OCI-LY3 (cell line): ENCODE data around the gene C2orf68.

ENCODE experiments used
- H2AFZ ChIP-seq: fragments of 200-600, 300-600 bp; shearing (Covaris generic); 2 replicates; pipeline ENCODE4 v1.6.0; 2014; ENCODE audit warnings: antibody characterized with exemption, low read depth, low read length
- H3K27ac ChIP-seq: fragments of 200-600, 300-600 bp; sonication (generic); 2 replicates; pipeline ENCODE4 v1.5.1; 2014; ENCODE audit warnings: mild to moderate bottlenecking, low read length, moderate library complexity, mixed read lengths
- H3K27me3 ChIP-seq: fragments of 200-600, 300-600 bp; sonication (generic); 2 replicates; pipeline ENCODE4 v1.6.1; 2014; ENCODE audit warnings: low read depth, low read length, mixed read lengths
- H3K36me3 ChIP-seq: fragments of 200-600, 300-600 bp; sonication (generic); replicated peaks from 2 replicates; pipeline ENCODE3; 2014; ENCODE audit warnings: low read depth, low read length, mixed read lengths
- H3K4me1 ChIP-seq: fragments of 300-600, 200-600 bp; sonication (generic); 2 replicates; pipeline ENCODE4 v1.6.1; 2014; ENCODE audit warnings: low read length, mixed read lengths
- H3K4me2 ChIP-seq: fragments of 200-600, 300-600 bp; sonication (generic); 2 replicates; pipeline ENCODE4 v1.6.1; 2014; ENCODE audit warnings: low read length, mixed read lengths
- H3K4me3 ChIP-seq: fragments of 300-600, 200-600 bp; sonication (generic); 2 replicates; pipeline ENCODE4 v1.5.1; 2014; ENCODE audit warnings: antibody characterized with exemption, mild to moderate bottlenecking, low read length, moderate library complexity
- H3K79me2 ChIP-seq: fragments of 300-600, 200-600 bp; shearing (Covaris generic); 2 replicates; pipeline ENCODE4 v1.6.1; 2014; ENCODE audit warnings: mild to moderate bottlenecking, low read length, mixed read lengths
- H3K9ac ChIP-seq: fragments of 300-600, 200-600 bp; shearing (Covaris generic); 2 replicates; pipeline ENCODE4 v1.6.0; 2014; ENCODE audit warnings: mild to moderate bottlenecking, low read length, moderate library complexity
- H3K9me3 ChIP-seq: fragments of 200-600, 300-600 bp; shearing (Covaris generic); 2 replicates; pipeline ENCODE4 v1.6.1; 2014; ENCODE audit warnings: low read length, mixed read lengths; ENCODE audit not compliant: insufficient read depth
- H4K20me1 ChIP-seq: fragments of 200-600, 300-600 bp; sonication (generic); 2 replicates; pipeline ENCODE4 v1.6.1; 2016; ENCODE audit warnings: low read length, mixed read lengths; ENCODE audit not compliant: insufficient read depth
- CTCF ChIP-seq: fragments of 200-600, 300-600 bp; sonication (generic); IDR thresholded peaks from 2 replicates; pipeline ENCODE4 v1.5.1; 2014; ENCODE audit warnings: antibody characterized with exemption, low read length, low read depth
- EZH2phosphoT487 ChIP-seq: fragments of 200-600 bp; shearing (Covaris generic); IDR thresholded peaks from 2 replicates; pipeline ENCODE4 v1.6.1; 2018; ENCODE audit warnings: antibody characterized with exemption, mixed run types, low read depth

C2orf68 gene

DNA sequence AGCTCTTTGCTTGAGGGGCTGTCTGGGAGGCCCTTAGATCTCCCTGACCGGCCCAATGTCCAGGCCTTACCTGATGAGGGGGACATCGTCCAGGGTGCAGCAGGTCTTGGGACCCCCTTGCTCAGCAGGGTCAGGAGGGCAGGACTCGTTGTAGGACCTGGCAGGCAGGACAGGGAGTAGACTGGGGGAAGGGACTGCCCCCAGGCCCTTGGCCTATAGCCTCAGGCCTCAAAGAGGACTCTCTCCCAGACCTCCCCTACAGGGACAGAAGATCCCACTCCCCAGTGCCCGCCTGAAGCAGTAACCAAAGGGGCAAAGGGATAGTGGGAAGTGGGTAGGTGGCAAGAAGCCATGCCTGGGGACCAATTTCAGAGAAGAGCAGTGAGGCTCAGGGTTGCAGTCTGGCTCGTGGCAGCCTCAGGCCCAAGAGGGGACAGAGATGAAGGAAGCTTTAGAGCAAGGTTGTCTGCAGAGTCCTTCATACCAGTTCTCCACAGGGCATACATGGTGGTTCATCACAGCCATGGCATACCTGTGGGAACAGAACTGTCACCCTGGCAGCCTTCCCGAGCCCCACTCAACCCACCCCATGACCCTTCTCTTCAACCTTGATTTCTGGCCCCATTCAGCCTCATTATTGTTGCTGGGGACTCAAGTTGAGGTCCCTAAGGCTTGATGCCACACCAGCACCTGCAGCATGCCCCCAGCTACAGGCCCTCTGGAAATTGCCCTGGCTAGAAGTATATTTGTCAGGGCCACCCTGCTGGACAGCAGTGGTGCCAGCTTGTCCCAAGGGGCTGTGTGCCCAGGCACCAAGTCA, 10.7 kb downstream of the C2orf68 start:
- TF ChIP-seq CTCF (no peak), EZH2phosphoT487 (no peak)
- no peak overlapping the region for H3K9ac ChIP-seq
- no peaks in the 10 kb centered on the region for H4K20me1 ChIP-seq
- no peak overlapping the region for H3K4me3 ChIP-seq
- peaks cover 13% of the 10 kb centered on the region for H3K36me3 ChIP-seq
- no peak overlapping the region for H3K4me2 ChIP-seq
- H3K9me3 ChIP-seq: no peaks in the 10 kb centered on the region
- peaks cover 6% of the 10 kb centered on the region for H3K4me1 ChIP-seq
- H3K79me2 ChIP-seq: peaks cover 12% of the 10 kb centered on the region
- H3K27ac ChIP-seq: no peak overlapping the region
- H2AFZ ChIP-seq: no peak overlapping the region
- no peaks in the 10 kb centered on the region for H3K27me3 ChIP-seq

- TF ChIP-seq CTCF: no peak
- no peak for TF ChIP-seq EZH2phosphoT487
- Histone ChIP-seq H4K20me1 (no peaks in the 10 kb centered on the region), H3K4me1 (peaks cover 7% of the 10 kb centered on the region), H3K9ac (no peak overlapping the region), H3K27me3 (no peaks in the 10 kb centered on the region), H3K36me3 (peaks cover 9% of the 10 kb centered on the region), H2AFZ (no peak overlapping the region), H3K79me2 (peaks cover 18% of the 10 kb centered on the region), H3K9me3 (no peaks in the 10 kb centered on the region), H3K4me3 (no peak overlapping the region), H3K27ac (no peak overlapping the region), H3K4me2 (no peak overlapping the region)
These were observed 11.7 kb downstream of the C2orf68 start for GRCh38 chr2:85600235-85600575.

GRCh38 chr2:85599468-85600234, 12.2 kb downstream of the C2orf68 start:
- no peak overlapping the region for H3K4me3 ChIP-seq
- no peak overlapping the region for H3K9ac ChIP-seq
- no peak overlapping the region for H3K4me2 ChIP-seq
- peaks cover 23% of the 10 kb centered on the region for H3K79me2 ChIP-seq
- no peaks in the 10 kb centered on the region for H3K9me3 ChIP-seq
- no peaks in the 10 kb centered on the region for H3K27me3 ChIP-seq
- no peak overlapping the region for H3K27ac ChIP-seq
- peaks cover 9% of the 10 kb centered on the region for H3K36me3 ChIP-seq
- no peaks in the 10 kb centered on the region for H4K20me1 ChIP-seq
- TF ChIP-seq EZH2phosphoT487 (no peak), CTCF (no peak)
- peaks cover 9% of the 10 kb centered on the region for H3K4me1 ChIP-seq
- no peak overlapping the region for H2AFZ ChIP-seq

DNA sequence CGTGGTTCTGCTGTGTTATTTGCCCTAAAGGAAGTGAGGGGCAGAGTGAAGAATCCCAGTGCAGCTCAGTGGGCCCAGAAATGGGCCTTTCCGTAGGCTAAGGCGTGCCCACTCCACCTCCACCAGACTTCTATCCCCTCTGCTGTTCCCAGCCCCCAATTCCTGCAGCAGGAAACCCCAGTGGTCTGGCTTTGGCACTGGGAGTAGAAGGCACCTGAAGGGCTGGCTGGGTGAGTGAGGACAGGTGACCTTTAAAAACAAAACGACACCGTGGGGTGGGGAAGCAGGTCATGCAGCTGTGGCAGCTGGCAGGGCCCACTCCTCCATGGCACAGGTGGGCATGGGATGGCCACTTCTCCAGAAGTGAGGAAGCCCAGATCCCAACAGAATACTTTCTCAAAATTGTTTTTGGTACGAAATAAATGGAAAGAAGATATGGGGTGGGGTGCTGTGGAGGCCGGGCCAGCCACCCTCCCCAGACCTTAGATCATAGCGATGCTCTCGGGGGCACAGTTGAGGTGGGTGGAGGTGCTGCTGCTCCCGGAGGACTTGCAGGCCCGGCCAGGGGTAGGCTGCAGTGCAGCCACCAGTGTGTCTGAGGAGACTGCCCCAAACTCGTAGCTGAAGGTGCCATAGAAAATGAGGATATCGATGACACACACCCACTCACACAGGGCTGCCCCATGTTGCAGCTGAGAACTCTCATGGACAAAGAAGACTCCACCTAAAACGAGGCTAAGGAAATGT, 13.1 kb downstream of the C2orf68 start:
- H2AFZ ChIP-seq: no peak overlapping the region
- no peak overlapping the region for H3K27ac ChIP-seq
- H3K9me3 ChIP-seq: no peaks in the 10 kb centered on the region
- no peaks in the 10 kb centered on the region for H3K27me3 ChIP-seq
- no peaks in the 10 kb centered on the region for H4K20me1 ChIP-seq
- peaks cover 26% of the 10 kb centered on the region for H3K79me2 ChIP-seq
- no peak overlapping the region for H3K4me3 ChIP-seq
- no peak overlapping the region for H3K9ac ChIP-seq
- H3K4me1 ChIP-seq: peaks cover 13% of the 10 kb centered on the region
- H3K4me2 ChIP-seq: no peak overlapping the region
- H3K36me3 ChIP-seq: peaks cover 9% of the 10 kb centered on the region
- TF ChIP-seq CTCF (no peak), EZH2phosphoT487 (no peak)
